Measurements from ENCODE around the gene MZT2B. TPM values are rescaled to one million over a fixed set of nuclear protein-coding genes. Genes with fewer than 3 reads are reported as not detected.
"Not testable (repeated sequence)": the region's sequence is repeated elsewhere in the genome, so short reads cannot be mapped to it uniquely, and the experiment has no call there.

Gene MZT2B
- total and polyA plus RNA-seq, 9 donors = 126 to 203 (median 153) TPM

- not testable (repeated sequence) for DNase-seq; H3K4me3 ChIP-seq (ENCODE audit: low read length); H3K9me3 ChIP-seq (replicated peaks; ENCODE audit: control insufficient read depth, low read depth, low read length); H3K4me1 ChIP-seq (ENCODE audit: control insufficient read depth, insufficient read depth, low read length); H3K27me3 ChIP-seq (ENCODE audit: control insufficient read depth, insufficient read depth, low read length); H3K27ac ChIP-seq (ENCODE audit: low read length)
- WGBS (ENCODE audit: insufficient coverage) = no CpG with 5 or more reads among the region's 3 CpGs
- H3K36me3 ChIP-seq (ENCODE audit: control insufficient read depth, insufficient read depth, low read length) = peaks cover 54% of the 10 kb centered on the region
These were observed 12.9 kb upstream of the MZT2B start for GRCh38 chr2:130169163-130169562.

GRCh38 chr2:130169896-130170295, 12.2 kb upstream of the MZT2B start:
- H3K27me3 ChIP-seq (ENCODE audit: control insufficient read depth, insufficient read depth, low read length) = no peaks in the 10 kb centered on the region
- DNase-seq = no peak
- no peak overlapping the region for H3K4me3 ChIP-seq (ENCODE audit: low read length)
- peaks cover 57% of the 10 kb centered on the region for H3K36me3 ChIP-seq (ENCODE audit: control insufficient read depth, insufficient read depth, low read length)
- no peak overlapping the region for H3K27ac ChIP-seq (ENCODE audit: low read length)
- H3K9me3 ChIP-seq (replicated peaks; ENCODE audit: control insufficient read depth, low read depth, low read length) = no peaks in the 10 kb centered on the region
- no peaks in the 10 kb centered on the region for H3K4me1 ChIP-seq (ENCODE audit: control insufficient read depth, insufficient read depth, low read length)
- 90% methylated on average over 4 of the region's 7 CpGs for WGBS (ENCODE audit: insufficient coverage)

- not testable (repeated sequence) for H3K4me1 ChIP-seq (ENCODE audit: control insufficient read depth, insufficient read depth, low read length); H3K4me3 ChIP-seq (ENCODE audit: low read length); H3K27ac ChIP-seq (ENCODE audit: low read length); DNase-seq; H3K27me3 ChIP-seq (ENCODE audit: control insufficient read depth, insufficient read depth, low read length); H3K9me3 ChIP-seq (replicated peaks; ENCODE audit: control insufficient read depth, low read depth, low read length)
- H3K36me3 ChIP-seq (ENCODE audit: control insufficient read depth, insufficient read depth, low read length) = peaks cover 34% of the 10 kb centered on the region
- WGBS (ENCODE audit: insufficient coverage) = 100% methylated on average over 4 of the region's 5 CpGs
These were observed 7.2 kb upstream of the MZT2B start for GRCh38 chr2:130174866-130175265.

GRCh38 chr2:130180404-130181324, 1.4 kb upstream of the MZT2B start:
- Histone ChIP-seq H3K27ac (ENCODE audit: low read length) (peak overlapping the region; percentile 65), H3K36me3 (ENCODE audit: control insufficient read depth, insufficient read depth, low read length) (peaks cover 13% of the 10 kb centered on the region), H3K4me3 (ENCODE audit: low read length) (peak overlapping the region; percentile 89), H3K4me1 (ENCODE audit: control insufficient read depth, insufficient read depth, low read length) (peaks cover 13% of the 10 kb centered on the region)
- DNase-seq; H3K27me3 ChIP-seq (ENCODE audit: control insufficient read depth, insufficient read depth, low read length); H3K9me3 ChIP-seq (replicated peaks; ENCODE audit: control insufficient read depth, low read depth, low read length): not testable (repeated sequence)
- 21% methylated on average over 29 of the region's 38 CpGs for WGBS (ENCODE audit: insufficient coverage)

GRCh38 chr2:130181325-130181879, 660 bp upstream of the MZT2B start, which contains the start of gene SMPD4:
Gene SMPD4 (minus strand): TSS chr2:130181602. CDS start chr2:130176592, 5,010 bp downstream.
- Histone ChIP-seq H3K36me3 (ENCODE audit: control insufficient read depth, insufficient read depth, low read length) (peaks cover 16% of the 10 kb centered on the region), H3K4me3 (ENCODE audit: low read length) (peak within 1 kb of the TSS; percentile 89), H3K27me3 (ENCODE audit: control insufficient read depth, insufficient read depth, low read length) (no peaks in the 10 kb centered on the region), H3K27ac (ENCODE audit: low read length) (peak within 1 kb of the TSS; percentile 90), H3K4me1 (ENCODE audit: control insufficient read depth, insufficient read depth, low read length) (peaks cover 13% of the 10 kb centered on the region), H3K9me3 (replicated peaks; ENCODE audit: control insufficient read depth, low read depth, low read length) (no peaks in the 10 kb centered on the region)
- under 1% methylated on average over 40 of the region's 55 CpGs for WGBS (ENCODE audit: insufficient coverage)
- peak; percentile 99 for DNase-seq

GRCh38 chr2:130182826-130183511, 907 bp downstream of the MZT2B start:
- WGBS (ENCODE audit: insufficient coverage) = 19% methylated on average over 8 of the region's 23 CpGs
- DNase-seq; H3K27ac ChIP-seq (ENCODE audit: low read length); H3K9me3 ChIP-seq (replicated peaks; ENCODE audit: control insufficient read depth, low read depth, low read length); H3K27me3 ChIP-seq (ENCODE audit: control insufficient read depth, insufficient read depth, low read length): not testable (repeated sequence)
- Histone ChIP-seq H3K4me3 (ENCODE audit: low read length) (peak overlapping the region; percentile 40), H3K4me1 (ENCODE audit: control insufficient read depth, insufficient read depth, low read length) (peaks cover 13% of the 10 kb centered on the region), H3K36me3 (ENCODE audit: control insufficient read depth, insufficient read depth, low read length) (peaks cover 13% of the 10 kb centered on the region)

- Histone ChIP-seq H3K4me1 (ENCODE audit: control insufficient read depth, insufficient read depth, low read length) (peaks cover 13% of the 10 kb centered on the region), H3K4me3 (ENCODE audit: low read length) (no peak overlapping the region), H3K27ac (ENCODE audit: low read length) (no peak overlapping the region)
These were observed 1.7 kb downstream of the MZT2B start for GRCh38 chr2:130183512-130184373.

GRCh38 chr2:130185436-130185835, 3.4 kb downstream of the MZT2B start:
- no peaks in the 10 kb centered on the region for H3K9me3 ChIP-seq (replicated peaks; ENCODE audit: control insufficient read depth, low read depth, low read length)
- no peak for DNase-seq
- no peak overlapping the region for H3K4me3 ChIP-seq (ENCODE audit: low read length)
- peaks cover 17% of the 10 kb centered on the region for H3K36me3 ChIP-seq (ENCODE audit: control insufficient read depth, insufficient read depth, low read length)
- peaks cover 9% of the 10 kb centered on the region for H3K4me1 ChIP-seq (ENCODE audit: control insufficient read depth, insufficient read depth, low read length)
- 78% methylated on average over 10 of the region's 10 CpGs for WGBS (ENCODE audit: insufficient coverage)
- no peak overlapping the region for H3K27ac ChIP-seq (ENCODE audit: low read length)
- no peaks in the 10 kb centered on the region for H3K27me3 ChIP-seq (ENCODE audit: control insufficient read depth, insufficient read depth, low read length)

More at GRCh38 chr2:130183512-130184373, 1.7 kb downstream of the MZT2B start:
- 41% methylated on average over 15 of the region's 26 CpGs for WGBS (ENCODE audit: insufficient coverage)
- H3K36me3 ChIP-seq (ENCODE audit: control insufficient read depth, insufficient read depth, low read length) = peaks cover 17% of the 10 kb centered on the region
- no peaks in the 10 kb centered on the region for H3K9me3 ChIP-seq (replicated peaks; ENCODE audit: control insufficient read depth, low read depth, low read length)
- peak; percentile 65 for DNase-seq
- no peaks in the 10 kb centered on the region for H3K27me3 ChIP-seq (ENCODE audit: control insufficient read depth, insufficient read depth, low read length)

- Histone ChIP-seq H3K27ac (ENCODE audit: low read length) (no peak overlapping the region), H3K27me3 (ENCODE audit: control insufficient read depth, insufficient read depth, low read length) (no peaks in the 10 kb centered on the region), H3K9me3 (replicated peaks; ENCODE audit: control insufficient read depth, low read depth, low read length) (no peaks in the 10 kb centered on the region), H3K4me3 (ENCODE audit: low read length) (no peak overlapping the region), H3K4me1 (ENCODE audit: control insufficient read depth, insufficient read depth, low read length) (peaks cover 5% of the 10 kb centered on the region), H3K36me3 (ENCODE audit: control insufficient read depth, insufficient read depth, low read length) (peaks cover 17% of the 10 kb centered on the region)
- 91% methylated on average over 1 of the region's 4 CpGs for WGBS (ENCODE audit: insufficient coverage)
- no peak for DNase-seq
These were observed 3.8 kb downstream of the MZT2B start for GRCh38 chr2:130185896-130186295.
